HUES64 (cell line): ENCODE results near the gene COL23A1.
A peak's percentile ranks its signal among the peaks of the same experiment; 100 is the strongest.
"Not testable (repeated sequence)": the region's sequence is repeated elsewhere in the genome, so short reads cannot be mapped to it uniquely, and the experiment has no call there.

Experiments
- H3K27ac ChIP-seq: 2 replicates; pipeline ENCODE4 v1.7.0; 2013; ENCODE audit warnings: low read depth, low read length, inconsistent platforms
- H3K27me3 ChIP-seq: 2 replicates; pipeline ENCODE4 v1.6.1; 2013; ENCODE audit warnings: mild to moderate bottlenecking, low read length; ENCODE audit not compliant: insufficient read depth
- H3K36me3 ChIP-seq: 2 replicates; pipeline ENCODE4 v1.6.1; 2013; ENCODE audit warnings: mild to moderate bottlenecking, low read length; ENCODE audit not compliant: insufficient read depth
- H3K4me1 ChIP-seq: 2 replicates; pipeline ENCODE4 v1.6.1; 2013; ENCODE audit warnings: mild to moderate bottlenecking, low read length, moderate library complexity; ENCODE audit not compliant: insufficient read depth
- H3K4me3 ChIP-seq: 2 replicates; pipeline ENCODE4 v1.5.1; 2013; ENCODE audit warnings: mild to moderate bottlenecking, low read length, moderate library complexity
- H3K9ac ChIP-seq: 2 replicates; pipeline ENCODE4 v1.6.1; 2013; ENCODE audit warnings: mild to moderate bottlenecking, low read depth, low read length
- H3K9me3 ChIP-seq: 2 replicates; pipeline ENCODE4 v1.6.1; 2013; ENCODE audit warnings: low read depth, low read length; ENCODE audit not compliant: insufficient read depth
- WGBS: fragments of 150-250, 120-280 bp; methylation state at CpG from one replicate; pipeline ENCODE4 v1.1.7; 2013; ENCODE audit warnings: missing lambda C conversion rate; 5-methylcytosine and 5-hydroxymethylcytosine counted together

COL23A1 gene

DNA sequence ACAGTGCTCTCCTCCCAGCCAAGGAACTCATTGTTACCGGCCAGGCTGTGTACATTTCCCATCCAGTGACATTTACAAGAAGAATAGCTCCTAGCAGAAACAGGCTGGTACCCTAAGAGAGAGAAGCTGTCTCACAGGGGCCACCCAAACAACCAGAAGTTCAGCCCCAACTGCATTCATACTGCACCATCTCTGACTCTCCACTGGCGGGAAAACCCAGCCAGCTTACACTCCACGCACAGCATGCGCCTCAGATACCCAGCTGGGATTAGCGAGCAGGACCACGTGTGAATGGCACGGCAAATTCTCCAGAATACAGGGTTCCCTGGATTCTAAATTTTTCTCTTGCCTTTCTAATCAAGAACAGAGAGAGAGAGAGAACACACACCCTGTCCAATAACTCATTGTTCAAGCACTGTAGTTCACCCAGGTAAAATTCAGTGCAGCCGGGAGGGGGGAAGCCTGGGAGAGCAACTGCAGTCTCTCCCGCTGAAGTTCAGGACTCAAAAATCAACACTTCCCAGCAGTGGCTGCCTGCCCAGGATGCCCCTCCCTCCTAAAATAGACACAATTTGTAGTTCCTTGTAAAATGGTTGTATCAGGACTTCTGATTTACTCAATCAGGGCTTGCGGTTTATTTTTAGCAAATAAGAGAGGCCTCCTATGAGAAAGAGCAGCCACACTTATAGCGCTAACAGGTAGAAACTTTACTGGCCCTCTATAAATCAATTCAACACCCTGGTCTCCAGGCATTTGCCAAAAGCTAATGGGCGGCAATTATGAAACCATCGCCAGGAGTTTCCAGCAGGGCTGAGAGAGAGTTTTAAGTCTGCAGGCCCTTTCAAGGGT is 2.2 kb downstream of the COL23A1 start:
- 53% methylated on average over 13 of the region's 13 CpGs for WGBS
- H3K4me3 ChIP-seq: no peak overlapping the region
- H3K4me1 ChIP-seq: peaks cover 14% of the 10 kb centered on the region; the same call in 1 of the 2 replicates
- H3K9me3 ChIP-seq: no peaks in the 10 kb centered on the region
- no peak overlapping the region for H3K27ac ChIP-seq
- H3K9ac ChIP-seq: no peak overlapping the region; the same call in 1 of the 2 replicates
- no peaks in the 10 kb centered on the region for H3K36me3 ChIP-seq
- peaks cover 48% of the 10 kb centered on the region for H3K27me3 ChIP-seq

DNA sequence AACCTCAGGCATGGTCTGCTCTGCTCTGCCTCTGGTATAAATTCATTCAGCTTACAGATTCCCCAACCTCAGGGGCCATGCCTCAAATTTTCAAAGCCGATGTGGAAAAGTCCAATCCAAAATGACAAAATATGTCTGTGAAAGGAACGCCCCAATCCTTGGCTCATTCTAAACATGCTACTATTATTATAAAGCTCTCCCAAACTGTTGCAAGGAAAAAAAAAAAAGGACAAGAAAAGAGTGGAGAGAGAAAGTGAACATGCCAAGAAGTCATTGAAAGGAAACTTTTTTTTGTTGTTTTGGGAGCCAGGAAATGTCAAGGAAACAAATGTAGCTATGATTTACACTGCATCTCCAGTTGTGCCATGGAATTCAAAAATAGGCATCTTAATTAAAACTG is 3.8 kb downstream of the COL23A1 start:
- no peaks in the 10 kb centered on the region for H3K36me3 ChIP-seq
- no peaks in the 10 kb centered on the region for H3K9me3 ChIP-seq
- no peak overlapping the region for H3K27ac ChIP-seq
- no peak overlapping the region for H3K9ac ChIP-seq
- 90% methylated on average over 2 of the region's 2 CpGs for WGBS
- H3K4me3 ChIP-seq: no peak overlapping the region
- peaks cover 45% of the 10 kb centered on the region for H3K27me3 ChIP-seq
- peaks cover 14% of the 10 kb centered on the region; the same call in 1 of the 2 replicates for H3K4me1 ChIP-seq

DNA sequence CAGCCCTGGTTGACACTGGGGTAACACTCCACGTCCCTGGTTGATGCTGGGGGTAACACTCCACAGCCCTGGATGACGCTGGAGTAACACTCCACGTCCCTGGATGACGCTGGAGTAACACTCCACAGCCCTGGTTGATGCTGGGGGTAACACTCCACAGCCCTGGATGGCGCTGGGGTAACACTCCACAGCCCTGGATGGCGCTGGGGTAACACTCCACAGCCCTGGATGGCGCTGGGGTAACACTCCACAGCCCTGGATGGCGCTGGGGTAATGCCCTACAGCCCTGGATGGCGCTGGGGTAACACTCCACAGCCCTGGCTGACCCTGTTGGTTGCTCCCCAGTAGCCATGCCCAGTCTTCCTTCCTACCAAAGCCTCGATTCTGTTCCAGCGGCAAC is 4.8 kb downstream of the COL23A1 start:
- not testable (repeated sequence) for H3K4me3 ChIP-seq, H3K27ac ChIP-seq, H3K36me3 ChIP-seq, H3K9me3 ChIP-seq, H3K9ac ChIP-seq
- 82% methylated on average over 11 of the region's 11 CpGs for WGBS
- H3K27me3 ChIP-seq: peaks cover 38% of the 10 kb centered on the region
- peaks cover 12% of the 10 kb centered on the region; the same call in 1 of the 2 replicates for H3K4me1 ChIP-seq

DNA sequence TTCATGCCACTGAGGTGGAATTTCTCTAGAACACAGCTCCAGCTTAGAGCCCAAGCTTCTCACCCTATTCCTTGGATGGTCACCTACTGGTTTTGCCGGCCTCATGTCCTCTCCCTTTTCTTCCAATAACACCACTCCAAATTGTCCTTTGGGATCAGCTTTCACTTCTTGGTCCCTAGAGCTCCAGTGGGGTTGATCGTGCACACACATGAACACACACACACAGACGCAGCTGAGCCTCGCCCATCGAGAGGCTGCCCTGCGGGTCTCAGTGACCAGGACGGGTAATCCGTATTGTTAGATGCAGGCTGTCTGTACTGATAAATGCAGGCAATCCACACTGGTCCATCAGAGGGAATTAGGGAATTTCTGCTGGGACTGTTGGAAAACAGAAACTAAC is 6.9 kb downstream of the COL23A1 start:
- no peak overlapping the region for H3K4me3 ChIP-seq
- WGBS: 94% methylated on average over 8 of the region's 8 CpGs
- peaks cover 19% of the 10 kb centered on the region for H3K27me3 ChIP-seq
- H3K9me3 ChIP-seq: no peaks in the 10 kb centered on the region
- H3K9ac ChIP-seq: no peak overlapping the region
- H3K4me1 ChIP-seq: peaks cover 4% of the 10 kb centered on the region; the same call in 1 of the 2 replicates
- no peak overlapping the region for H3K27ac ChIP-seq
- no peaks in the 10 kb centered on the region for H3K36me3 ChIP-seq

DNA sequence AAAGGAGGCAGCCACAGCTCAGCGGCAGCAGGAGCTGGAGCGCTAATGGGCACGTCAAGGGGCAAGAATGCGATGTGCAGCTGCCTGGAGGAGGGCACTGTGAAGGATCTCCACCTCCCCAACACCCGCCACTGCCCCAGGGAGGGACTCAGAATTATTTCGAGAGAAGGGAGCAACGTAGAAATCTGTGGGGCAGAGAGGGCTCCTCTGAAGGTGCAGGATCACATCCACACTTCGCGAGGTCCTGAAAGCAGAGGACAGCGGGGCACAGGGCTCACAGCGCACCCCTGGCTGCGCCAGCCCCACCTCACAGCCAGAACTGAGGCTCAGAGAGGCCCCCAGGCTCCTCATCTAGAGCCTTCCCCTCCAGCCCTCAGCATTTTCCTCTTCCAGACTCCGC is 7.9 kb downstream of the COL23A1 start:
- no peak overlapping the region for H3K4me3 ChIP-seq
- no peaks in the 10 kb centered on the region for H3K36me3 ChIP-seq
- no peak overlapping the region for H3K9ac ChIP-seq
- peaks cover 14% of the 10 kb centered on the region; the same call in 1 of the 2 replicates for H3K27me3 ChIP-seq
- no peaks in the 10 kb centered on the region for H3K4me1 ChIP-seq
- no peak overlapping the region for H3K27ac ChIP-seq
- H3K9me3 ChIP-seq: no peaks in the 10 kb centered on the region
- 91% methylated on average over 13 of the region's 13 CpGs for WGBS

DNA sequence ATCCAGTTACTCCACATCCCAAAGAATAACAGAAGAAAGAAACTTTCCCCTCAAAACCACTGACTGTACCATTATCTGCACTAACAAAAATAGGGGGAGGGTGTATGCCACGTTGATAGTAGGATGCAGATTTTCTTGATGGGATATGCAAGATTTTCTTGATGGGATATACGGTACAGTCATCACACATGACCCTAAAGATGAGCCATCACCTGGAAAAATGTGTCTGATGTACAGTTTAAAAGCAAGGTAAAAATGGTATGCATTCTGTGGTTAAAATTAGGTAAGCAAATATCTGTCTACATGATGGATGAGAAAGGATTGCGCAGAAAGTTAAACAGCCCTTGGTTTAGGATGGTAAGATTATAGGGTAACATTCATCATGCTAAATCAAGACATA is 8.6 kb downstream of the COL23A1 start:
- WGBS: 94% methylated on average over 3 of the region's 3 CpGs

DNA sequence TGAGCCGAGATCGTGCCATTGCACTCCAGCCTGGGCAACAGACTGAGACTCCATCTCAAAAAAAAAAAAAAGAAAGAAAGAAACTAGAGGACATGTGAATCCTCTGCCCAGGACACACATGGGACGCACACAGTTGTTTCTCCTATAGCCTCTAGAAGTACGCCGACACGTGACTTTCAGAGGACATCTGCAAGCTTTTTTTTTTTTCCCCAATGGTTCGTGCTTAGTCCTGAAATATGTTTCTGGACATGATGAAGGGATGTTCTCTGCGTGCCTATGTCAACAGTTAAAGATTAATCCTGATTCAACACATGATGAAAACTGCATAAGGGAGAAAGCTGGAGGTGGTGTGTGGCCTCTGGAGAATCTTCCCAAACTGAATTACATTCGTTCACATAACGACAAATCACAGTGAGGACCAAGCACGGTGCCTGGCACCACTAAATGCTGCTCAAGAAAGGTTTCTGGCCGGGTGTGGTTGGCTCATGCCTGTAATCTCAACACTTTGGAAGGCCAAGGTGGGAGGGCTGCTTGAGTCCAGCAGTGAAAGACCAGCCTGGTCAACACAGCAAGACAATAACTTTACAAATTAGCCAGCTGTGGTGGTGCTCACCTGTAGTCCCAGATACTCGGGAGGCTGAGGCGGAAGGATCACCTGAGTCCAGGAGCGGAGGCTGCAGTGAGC is 9.8 kb downstream of the COL23A1 start:
- H3K36me3 ChIP-seq: no peaks in the 10 kb centered on the region
- H3K27ac ChIP-seq: no peak overlapping the region
- H3K9ac ChIP-seq: no peak overlapping the region
- no peaks in the 10 kb centered on the region for H3K9me3 ChIP-seq
- H3K4me3 ChIP-seq: no peak overlapping the region
- peaks cover 25% of the 10 kb centered on the region for H3K27me3 ChIP-seq
- no peaks in the 10 kb centered on the region for H3K4me1 ChIP-seq
- 92% methylated on average over 15 of the region's 15 CpGs for WGBS

More for the DNA sequence above, 8.6 kb downstream of the COL23A1 start:
- H3K9ac ChIP-seq: no peak overlapping the region
- H3K36me3 ChIP-seq: no peaks in the 10 kb centered on the region
- no peaks in the 10 kb centered on the region for H3K4me1 ChIP-seq
- no peaks in the 10 kb centered on the region for H3K9me3 ChIP-seq
- no peak overlapping the region for H3K4me3 ChIP-seq
- H3K27me3 ChIP-seq: peaks cover 14% of the 10 kb centered on the region; the same call in 1 of the 2 replicates
- no peak overlapping the region for H3K27ac ChIP-seq

DNA sequence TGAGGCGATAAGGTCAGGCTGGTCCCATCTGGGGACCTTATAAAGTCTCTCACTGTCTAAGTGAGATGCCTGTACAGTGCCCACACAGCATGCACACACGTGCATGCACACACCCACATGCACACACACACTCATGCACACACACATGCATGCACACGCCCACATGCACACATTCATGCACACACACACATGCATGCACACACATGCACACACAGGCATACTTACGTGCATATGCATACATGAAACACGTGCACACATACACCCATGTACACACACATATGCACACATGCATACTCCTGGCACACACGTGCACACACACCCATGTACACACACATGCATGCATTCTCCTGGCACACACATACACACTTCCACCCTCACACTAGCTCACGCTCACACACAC is 12.2 kb downstream of the COL23A1 start:
- H3K9me3 ChIP-seq: no peaks in the 10 kb centered on the region
- H3K4me1 ChIP-seq: no peaks in the 10 kb centered on the region
- H3K36me3 ChIP-seq: no peaks in the 10 kb centered on the region
- H3K27me3 ChIP-seq: peaks cover 39% of the 10 kb centered on the region
- H3K9ac ChIP-seq: no peak overlapping the region
- 90% methylated on average over 7 of the region's 7 CpGs for WGBS
- H3K4me3 ChIP-seq: peak overlapping the region; percentile 64; the same call in 1 of the 2 replicates
- no peak overlapping the region for H3K27ac ChIP-seq

DNA sequence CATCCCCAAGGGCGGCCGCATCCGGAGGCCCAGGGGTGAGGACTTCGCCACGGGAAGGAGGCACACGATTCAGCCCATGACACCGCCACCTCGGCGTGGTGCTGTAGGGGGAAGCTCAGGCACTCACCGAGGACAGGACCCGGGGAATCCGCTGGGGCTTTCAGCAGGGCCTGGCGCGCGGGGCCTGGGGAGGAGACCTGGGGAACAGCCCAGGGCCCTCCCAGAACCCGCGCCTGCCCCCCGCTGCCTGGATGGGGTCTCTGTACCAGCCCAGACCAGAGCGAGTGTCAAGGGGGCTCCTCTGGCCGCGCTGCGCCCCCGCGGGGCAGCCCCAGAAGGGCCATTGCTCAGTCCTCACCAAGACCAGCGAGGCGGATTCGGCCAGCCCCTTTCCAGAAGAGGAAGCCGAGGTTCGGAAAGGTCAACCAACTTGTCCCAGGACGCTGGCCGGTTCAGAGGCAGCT is 12.8 kb downstream of the COL23A1 start:
- 17% methylated on average over 31 of the region's 31 CpGs for WGBS
- Histone ChIP-seq H3K9ac (peak overlapping the region; percentile 77), H3K36me3 (no peaks in the 10 kb centered on the region), H3K27me3 (peaks cover 39% of the 10 kb centered on the region), H3K27ac (peak overlapping the region; percentile 52; the same call in 1 of the 2 replicates), H3K4me1 (no peaks in the 10 kb centered on the region), H3K4me3 (peak overlapping the region; percentile 64), H3K9me3 (peaks cover 5% of the 10 kb centered on the region)

DNA sequence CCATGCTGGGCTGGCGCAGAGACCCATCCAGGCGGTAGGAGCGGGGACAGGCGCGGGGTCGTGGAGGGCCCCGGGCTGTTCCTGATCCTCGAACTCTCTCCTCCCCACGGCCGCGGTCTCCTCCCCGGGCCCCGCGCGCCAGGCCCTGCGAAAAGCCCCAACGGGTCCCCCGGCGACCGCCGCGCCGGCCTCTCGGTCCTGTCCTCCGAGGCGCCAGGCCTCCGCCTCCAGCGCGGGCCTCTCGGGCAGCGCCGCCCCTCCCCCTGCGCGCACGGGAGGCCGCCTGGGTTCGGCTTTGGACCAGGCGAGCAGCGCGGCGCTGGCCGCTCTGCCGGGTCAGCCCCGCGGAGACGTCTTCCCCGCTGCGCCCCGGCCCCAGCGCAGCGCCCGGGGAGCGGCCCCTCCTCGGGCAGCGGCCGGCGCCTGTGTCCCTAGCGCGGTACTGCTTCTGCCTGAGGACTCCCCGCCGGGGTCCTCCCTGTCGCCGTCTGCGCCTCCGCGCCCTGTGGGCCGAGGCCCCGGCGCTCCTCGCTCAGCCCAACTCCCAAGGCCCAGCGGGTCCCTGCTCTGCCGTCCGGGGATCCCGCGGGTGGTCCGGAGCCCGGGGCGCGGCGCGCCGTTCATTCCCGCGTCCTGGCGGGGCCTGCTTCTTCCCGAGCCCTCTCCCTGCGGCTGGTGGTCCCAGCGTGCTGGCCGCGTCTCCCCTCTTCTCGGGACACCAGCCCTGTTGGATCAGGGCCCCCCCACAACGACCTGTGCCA is 13.4 kb downstream of the COL23A1 start:
- peaks cover 6% of the 10 kb centered on the region for H3K9me3 ChIP-seq
- 2% methylated on average over 92 of the region's 92 CpGs for WGBS
- H3K4me1 ChIP-seq: no peaks in the 10 kb centered on the region
- peaks cover 39% of the 10 kb centered on the region for H3K27me3 ChIP-seq
- H3K4me3 ChIP-seq: peak overlapping the region; percentile 64
- no peaks in the 10 kb centered on the region for H3K36me3 ChIP-seq
- peak overlapping the region; percentile 77 for H3K9ac ChIP-seq
- peak overlapping the region; percentile 52; the same call in 1 of the 2 replicates for H3K27ac ChIP-seq
